G401.6 (cell line): ENCODE results near the gene PICALM.
"Not testable (repeated sequence)": the region's sequence is repeated elsewhere in the genome, so short reads cannot be mapped to it uniquely, and the experiment has no call there.

Experiments
- FAIRE-seq: peaks from 2 replicates; lab custom pipeline; 2012; peaks lifted over from hg19 to GRCh38; lab: Jason Lieb, UNC

Gene PICALM

DNA sequence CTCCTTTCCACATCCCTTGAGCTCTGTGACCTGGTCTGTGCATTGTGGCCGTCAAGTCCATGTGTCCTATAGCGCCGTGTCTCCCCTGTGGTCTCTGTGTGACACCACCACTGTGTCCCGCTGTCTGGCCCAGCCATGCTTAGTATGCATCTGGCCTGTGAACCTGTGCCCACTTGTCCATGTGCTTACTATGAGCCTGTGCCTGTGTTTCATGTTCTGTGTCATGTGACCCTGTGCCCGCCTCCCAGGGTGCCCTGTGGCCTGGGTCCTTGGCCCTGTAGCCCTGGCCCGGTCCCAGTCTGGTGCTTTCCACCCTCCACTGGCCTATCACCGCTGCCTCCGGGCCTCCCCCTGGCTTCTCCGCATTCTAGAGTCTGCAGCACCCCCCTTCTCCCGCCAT is 133.1 kb downstream of the PICALM start:
- no peak for FAIRE-seq

DNA sequence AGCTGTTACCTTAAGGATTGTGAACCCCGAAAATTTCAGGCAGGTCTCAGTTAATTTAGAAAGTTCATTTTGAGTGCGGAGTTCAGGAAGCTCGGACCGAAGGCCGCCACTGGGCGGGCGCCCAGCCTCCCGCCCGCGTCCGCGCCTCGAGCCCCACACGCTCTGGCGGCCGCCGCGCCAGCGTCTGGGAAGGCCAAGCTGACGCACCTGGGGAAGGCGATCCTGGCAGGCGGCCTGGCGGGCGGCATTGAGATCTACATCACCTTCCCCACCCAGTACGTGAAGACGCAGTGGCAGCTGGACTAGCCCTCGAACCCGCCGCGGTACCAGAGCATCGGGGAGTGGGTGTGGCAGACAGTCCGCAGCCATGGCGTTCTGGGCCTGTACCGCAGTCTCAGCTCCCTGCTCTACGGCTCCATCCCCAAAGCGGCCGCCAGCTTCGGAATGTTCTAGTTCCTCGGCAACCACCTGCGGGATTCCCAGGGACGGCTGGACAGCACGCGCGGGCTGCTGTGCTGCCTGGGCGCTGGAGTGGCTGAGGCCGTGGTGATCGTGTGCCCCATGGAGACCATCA is 134.2 kb downstream of the PICALM start:
- no peak for FAIRE-seq

DNA sequence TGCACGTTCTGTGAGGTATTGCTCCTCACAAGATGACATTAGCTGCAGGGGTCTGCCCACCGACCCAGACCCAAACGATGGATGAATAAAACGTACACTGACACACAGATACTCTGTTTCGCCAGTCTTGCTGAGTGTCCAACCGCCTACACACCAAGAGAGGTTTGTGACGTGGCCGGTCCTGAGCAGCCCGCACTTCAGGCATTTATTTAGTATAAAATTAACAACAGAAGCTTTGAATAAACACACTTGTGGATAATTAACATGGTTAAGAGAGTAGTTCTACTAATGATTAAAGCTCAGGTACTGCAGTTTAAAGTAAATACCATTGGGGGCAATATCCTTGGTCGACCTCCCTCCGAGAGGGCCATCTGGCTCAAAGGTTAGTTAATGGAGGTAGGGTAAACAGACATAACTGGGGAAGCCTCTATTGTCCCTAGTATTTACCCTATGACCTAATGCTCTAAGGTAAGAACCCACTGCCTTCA is 138.0 kb downstream of the PICALM start:
- no peak for FAIRE-seq

DNA sequence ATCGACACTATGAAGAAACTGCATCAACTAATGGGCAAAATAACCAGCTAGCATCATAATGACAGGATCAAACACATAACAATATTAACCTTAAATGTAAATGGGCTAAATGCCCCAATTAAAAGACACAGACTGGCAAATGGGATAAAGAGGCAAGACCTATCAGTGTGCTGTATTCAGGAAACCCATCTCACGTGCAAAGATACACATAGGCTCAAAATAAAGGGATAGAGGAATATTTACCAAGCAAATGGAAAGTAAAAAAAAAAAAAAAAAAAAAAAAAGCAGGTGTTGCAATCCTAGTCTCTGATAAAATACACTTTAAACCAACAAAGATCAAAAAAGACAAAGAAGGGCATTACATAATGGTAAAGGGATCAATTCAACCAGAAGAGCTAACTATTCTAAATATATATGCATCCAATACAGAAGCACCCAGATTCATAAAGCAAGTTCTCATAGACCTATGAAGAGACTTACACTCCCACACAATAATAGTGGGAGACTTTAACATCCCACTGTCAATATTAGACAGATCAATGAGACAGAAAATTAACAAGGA is 142.2 kb downstream of the PICALM start:
- FAIRE-seq, result not testable (repeated sequence)

DNA sequence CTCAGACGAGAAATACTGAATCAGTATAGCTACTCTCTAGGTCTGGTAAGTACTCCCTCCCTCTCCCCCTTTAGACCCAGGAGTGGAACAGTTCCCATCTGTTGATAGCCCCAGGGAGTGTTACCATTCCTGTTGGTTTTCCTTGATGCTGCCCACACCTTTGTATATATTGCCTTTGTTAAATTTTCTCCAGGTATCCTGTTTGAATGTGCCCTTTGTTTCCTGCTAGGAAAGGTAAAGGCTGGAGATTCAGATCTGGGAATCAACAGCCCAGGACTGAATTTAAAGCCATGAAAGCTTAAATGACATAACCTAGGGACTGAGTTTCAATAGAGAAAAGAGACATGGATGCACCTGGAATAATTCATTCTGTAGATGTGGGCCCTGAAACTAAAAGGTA is 145.4 kb downstream of the PICALM start:
- FAIRE-seq, result no peak

DNA sequence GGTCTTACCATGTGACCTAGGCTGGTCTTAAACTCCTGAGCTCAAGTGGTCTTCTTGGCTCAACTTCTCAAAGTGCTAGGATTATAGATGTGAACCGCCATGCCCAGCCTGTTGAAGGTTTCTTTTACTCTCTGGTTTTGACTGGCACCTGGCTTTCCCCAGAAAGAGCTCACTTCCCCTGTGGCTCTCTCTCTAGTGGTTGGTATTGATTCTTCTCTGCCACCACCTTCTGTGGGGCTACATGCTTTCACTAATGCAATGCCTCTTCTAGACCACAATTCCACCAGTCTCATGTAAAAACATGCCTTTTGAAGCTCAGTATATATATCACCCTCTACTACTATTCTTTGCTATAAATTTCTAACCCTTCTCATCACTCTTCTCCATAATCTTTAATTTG is 146.5 kb downstream of the PICALM start:
- no peak for FAIRE-seq

DNA sequence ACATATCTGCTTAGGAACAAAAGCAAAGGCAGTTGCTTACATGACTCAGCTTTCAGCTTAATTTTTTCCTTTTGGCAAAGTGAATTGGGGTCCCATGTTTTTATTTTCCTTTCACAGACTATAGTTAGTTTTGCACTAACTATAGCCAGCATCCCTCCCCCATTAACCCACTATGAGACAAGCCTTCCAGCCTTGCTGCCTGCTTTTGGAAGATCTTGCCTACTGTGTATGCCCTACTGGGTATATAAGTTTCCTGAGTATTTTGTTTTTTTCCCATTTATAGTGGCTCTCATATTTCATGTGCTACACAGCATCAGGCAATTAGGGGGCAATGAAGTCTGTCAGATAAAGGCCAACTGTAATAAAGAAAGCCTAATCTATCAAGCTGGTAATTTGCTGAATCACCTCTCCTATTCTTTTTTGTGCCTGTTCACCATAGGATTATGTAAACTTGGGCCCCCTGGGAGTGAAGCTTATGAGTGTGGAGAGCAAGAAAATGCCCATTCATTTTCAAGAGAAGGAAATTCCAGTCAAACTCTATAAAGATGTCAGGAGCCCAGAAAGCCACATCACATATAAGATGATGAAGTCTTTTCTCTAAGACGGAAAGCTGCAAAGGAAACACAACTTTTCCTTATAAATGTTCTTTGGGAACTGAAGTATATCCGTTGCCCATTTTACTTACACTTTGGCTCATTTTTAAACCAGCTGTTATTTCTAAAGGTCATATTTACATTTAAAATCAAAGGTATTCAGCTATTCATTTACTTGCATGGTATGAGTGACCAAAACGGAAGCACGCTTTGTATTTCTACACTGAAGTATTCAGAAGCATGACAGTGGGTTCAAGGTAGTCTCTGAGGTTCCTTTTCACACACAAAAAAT is 149.7 kb downstream of the PICALM start:
- FAIRE-seq, result no peak

DNA sequence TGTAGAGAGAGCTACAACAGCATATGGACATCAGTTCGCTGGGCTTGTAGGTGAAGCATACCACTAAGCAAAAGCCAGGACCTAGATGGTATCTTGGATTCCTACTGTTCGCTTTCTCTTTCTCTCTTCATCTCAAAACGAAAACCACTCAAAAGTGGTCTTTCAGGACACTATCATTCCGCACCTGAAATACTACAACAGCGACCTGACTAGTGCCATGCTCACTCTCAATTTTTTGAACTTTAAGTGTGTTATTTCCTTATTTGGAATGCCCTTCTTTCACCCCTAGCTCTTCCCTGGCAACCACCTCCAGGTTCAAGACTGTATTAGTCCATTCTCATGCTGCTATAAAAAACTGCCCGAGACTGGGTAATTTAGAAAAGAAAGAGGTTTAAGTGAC is 154.5 kb downstream of the PICALM start:
- no peak for FAIRE-seq

DNA sequence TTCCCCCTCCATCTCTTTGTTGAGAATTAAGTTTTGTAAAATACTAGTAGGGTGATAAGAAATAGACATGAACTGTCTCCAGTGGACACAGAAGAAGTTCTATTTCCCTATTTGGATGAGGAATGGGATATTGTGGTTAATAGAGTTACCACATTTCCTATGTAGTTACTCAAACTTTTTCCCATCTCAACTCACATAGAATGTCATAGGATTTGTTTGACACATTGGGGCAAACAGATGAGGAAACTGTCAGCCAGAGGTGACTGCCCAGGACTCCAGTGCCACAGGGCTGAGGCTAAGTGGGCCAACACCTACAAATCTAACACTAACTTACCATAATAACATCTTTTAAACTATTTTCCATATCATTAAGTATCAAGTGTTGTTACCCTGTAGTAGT is 155.4 kb downstream of the PICALM start:
- FAIRE-seq, result no peak

DNA sequence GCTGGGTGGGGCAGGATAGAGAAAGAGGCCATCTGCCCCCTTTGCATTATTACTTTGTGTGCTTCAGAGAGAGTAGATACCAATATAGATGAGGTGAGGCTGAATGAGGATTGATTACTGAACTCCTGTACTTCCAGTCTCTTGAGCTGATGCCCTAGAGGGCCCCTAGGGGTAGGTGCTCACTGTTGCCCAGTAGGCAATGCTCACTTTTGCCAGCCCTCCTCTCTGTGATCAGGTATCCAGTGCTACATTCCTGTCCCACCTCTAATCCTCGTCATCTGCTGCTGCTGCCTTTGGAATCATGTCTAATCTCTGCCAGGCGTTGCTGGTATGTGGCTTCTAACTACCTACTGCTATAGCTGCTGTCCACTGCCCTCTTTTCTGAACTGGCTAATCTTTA is 156.5 kb downstream of the PICALM start:
- FAIRE-seq, result no peak
